Measurements from ENCODE around the gene AQP9. TPM values are rescaled to one million over a fixed set of nuclear protein-coding genes. Genes with fewer than 3 reads are reported as not detected.

AQP9 gene
- total and polyA plus RNA-seq, 2 of the 8 experiments (the other 6 are each of a cell fraction or from before 2014, with no cell fraction given) = not detected

GRCh38 chr15:58167095-58167691, 29.0 kb downstream of the AQP9 start:
- Histone ChIP-seq H3K56ac (replicated peaks; ENCODE audit: insufficient read length, low read depth, low read length) (no peak overlapping the region), H3K4ac (replicated peaks; ENCODE audit: insufficient read length, low read depth, low read length) (no peak overlapping the region), H3K79me2 (ENCODE audit: control insufficient read depth in 1 of 2, insufficient read depth in 2 of 2, low read length in 2 of 2) (no peaks in the 10 kb centered on the region), H2AK5ac (ENCODE audit: low read depth, low read length) (no peak overlapping the region), H4K91ac (replicated peaks; ENCODE audit: insufficient read length, low read length) (no peak overlapping the region), H3K4me1 (replicated peaks in 1 of 4; ENCODE audit: control insufficient read depth in 3 of 4, insufficient read depth in 4 of 4, low read length in 3 of 4) (no peaks in the 10 kb centered on the region), H3K9me3 (ENCODE audit: insufficient read depth in 2 of 2, low read depth in 1 of 2, low read length in 1 of 2) (no peaks in the 10 kb centered on the region), H2BK15ac (ENCODE audit: low read length) (no peak overlapping the region), H3K14ac (ENCODE audit: insufficient read length) (no peak overlapping the region), H2BK20ac (ENCODE audit: low read length) (no peak overlapping the region), H3K4me2 (ENCODE audit: insufficient read depth in 1 of 2, low read depth in 2 of 2, low read length in 2 of 2) (no peak overlapping the region), H2AFZ (ENCODE audit: low read length) (0 out of 2 replicates have a peak overlapping the region, but pooled peaks have one; percentile 27), H3K18ac (ENCODE audit: extremely low read depth, low read length) (no peak overlapping the region), H3K27me3 (replicated peaks in 1 of 4; ENCODE audit: control insufficient read depth in 3 of 4, extremely low read depth in 1 of 4, insufficient read depth in 3 of 4, low read length in 3 of 4) (no peaks in the 10 kb centered on the region; a peak in 1 of 7 replicates), H2BK120ac (replicated peaks; ENCODE audit: low read depth, low read length) (no peak overlapping the region), H2BK5ac (ENCODE audit: low read depth, low read length) (no peak overlapping the region), H3K9ac (replicated peaks in 1 of 4; ENCODE audit: extremely low read depth in 1 of 4, low read depth in 3 of 4, low read length in 3 of 4) (no peak overlapping the region), H3K4me3 (ENCODE audit: extremely low read depth in 1 of 4, insufficient read depth in 2 of 4, low read depth in 3 of 4, low read length in 4 of 4) (no peak overlapping the region), H2BK12ac (ENCODE audit: low read depth, low read length) (no peak overlapping the region), H3K36me3 (ENCODE audit: control insufficient read depth in 2 of 4, insufficient read depth in 4 of 4, low read length in 3 of 4) (no peaks in the 10 kb centered on the region), H3K23me2 (ENCODE audit: low read depth, low read length) (no peaks in the 10 kb centered on the region), H3K79me1 (ENCODE audit: low read depth, low read length) (no peaks in the 10 kb centered on the region), H3K23ac (ENCODE audit: insufficient read length) (no peak overlapping the region), H3K27ac (ENCODE audit: low read depth, low read length) (no peak overlapping the region), H4K5ac (ENCODE audit: insufficient read length, low read depth, low read length) (no peak overlapping the region), H4K20me1 (replicated peaks in 1 of 2; ENCODE audit: control insufficient read depth in 1 of 2, insufficient read depth in 2 of 2, low read length in 2 of 2) (no peaks in the 10 kb centered on the region), H4K8ac (ENCODE audit: extremely low read depth, insufficient read depth, low read length) (no peak overlapping the region)
- WGBS, 2 experiments (ENCODE audit: extremely low coverage in 1 of 2, insufficient coverage in 1 of 2, insufficient read length in 1 of 2, insufficient replicate concordance in 2 of 2, low coverage in 1 of 2, low lambda C conversion rate in 2 of 2, missing lambda C conversion rate in 1 of 2) = 90% methylated on average over 3 of the region's 3 CpGs; no CpG with 5 or more reads in 1 of the 2 experiments
- CTCF ChIA-PET (ENCODE audit: partially characterized antibody) = interaction anchor here (0.6 to 1.7 kb wide), 8 partner anchors 9 to 526 kb away, joined by 3 to 6 read pairs (median 4); no protein-coding TSS in a partner anchor
- POLR2A ChIA-PET (ENCODE audit: partially characterized antibody) = no interaction called here
- no peak for FAIRE-seq
- no peak for DNase-seq (ENCODE audit: low read depth in 1 of 2, low spot score in 2 of 2)
- TF ChIP-seq EZH2 (IDR thresholded peaks at IDR 0.05; ENCODE audit: low read depth, low read length, severe bottlenecking) = no peak
- no peak for TF ChIP-seq CTCF (IDR thresholded peaks at IDR 0.05; ENCODE audit: control extremely low read depth in 1 of 3, insufficient read depth in 1 of 3, low read depth in 1 of 3, low read length in 3 of 3)
